HUES48 (cell line): Measurements from ENCODE around the gene BCAS3.
"Not testable (repeated sequence)": the region's sequence is repeated elsewhere in the genome, so short reads cannot be mapped to it uniquely, and the experiment has no call there.

Experiments used
- H3K27ac ChIP-seq: one replicate; pipeline ENCODE4 v1.7.0; 2013; ENCODE audit warnings: low read depth, low read length, inconsistent platforms
- H3K27me3 ChIP-seq: 2 replicates; pipeline ENCODE4 v1.6.1; 2013; ENCODE audit warnings: mild to moderate bottlenecking, low read length; ENCODE audit not compliant: control insufficient read depth, insufficient read depth
- H3K36me3 ChIP-seq: 2 replicates; pipeline ENCODE4 v1.6.1; 2013; ENCODE audit warnings: low read length; ENCODE audit not compliant: control insufficient read depth, insufficient read depth
- H3K4me1 ChIP-seq: 2 replicates; pipeline ENCODE4 v1.6.1; 2013; ENCODE audit warnings: mild to moderate bottlenecking, low read length; ENCODE audit not compliant: control insufficient read depth, insufficient read depth
- H3K4me3 ChIP-seq: 2 replicates; pipeline ENCODE4 v1.5.1; 2013; ENCODE audit warnings: mild to moderate bottlenecking, low read depth, low read length
- H3K9ac ChIP-seq: 2 replicates; pipeline ENCODE4 v1.6.1; 2013; ENCODE audit warnings: mild to moderate bottlenecking, low read depth, low read length, moderate library complexity
- H3K9me3 ChIP-seq: 2 replicates; pipeline ENCODE4 v1.6.1; 2013; ENCODE audit warnings: low read length; ENCODE audit not compliant: control insufficient read depth, insufficient read depth

BCAS3 gene

DNA sequence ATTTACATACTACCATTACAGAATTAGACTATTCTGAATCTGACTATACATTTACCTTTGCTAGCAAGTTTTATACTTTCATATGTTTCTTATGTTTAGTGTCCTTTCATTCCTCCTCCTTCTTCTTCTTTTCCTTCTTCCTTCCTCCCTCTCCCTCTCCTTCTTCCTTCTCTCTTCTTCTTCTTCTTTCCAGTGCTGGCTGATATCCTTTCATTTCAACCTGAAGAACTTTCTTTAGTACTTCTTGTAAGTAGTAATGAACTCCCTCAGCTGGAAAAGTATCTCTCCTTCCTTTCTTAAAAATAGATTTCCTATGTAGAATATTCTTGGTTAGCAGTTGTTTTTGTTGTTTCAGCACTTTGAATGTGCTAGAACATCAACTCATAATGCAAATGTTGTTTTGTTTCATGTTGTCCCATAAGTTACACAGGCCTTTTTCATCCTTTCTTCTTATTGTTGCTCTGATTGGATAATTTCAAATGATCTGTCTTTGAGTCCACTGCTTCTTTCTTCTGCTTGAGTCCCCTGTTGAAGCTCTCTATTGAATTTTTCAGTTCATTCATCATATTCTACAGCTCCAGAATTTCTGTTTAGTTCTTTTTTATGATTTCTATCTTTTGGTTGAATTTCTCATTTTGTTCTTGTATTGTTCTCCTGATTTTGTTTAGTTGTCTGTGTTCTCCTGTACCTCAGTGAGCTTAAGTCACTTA lies 759.5 kb downstream of the BCAS3 start:
- Histone ChIP-seq H3K9ac (no peak overlapping the region), H3K27ac (no peak overlapping the region), H3K9me3 (no peaks in the 10 kb centered on the region), H3K27me3 (no peaks in the 10 kb centered on the region), H3K4me1 (no peaks in the 10 kb centered on the region), H3K4me3 (no peak overlapping the region), H3K36me3 (no peaks in the 10 kb centered on the region)

GRCh38 chr17:61440697-61441096 lies 763.0 kb downstream of the BCAS3 start:
- H3K9ac ChIP-seq: no peak overlapping the region
- no peaks in the 10 kb centered on the region for H3K9me3 ChIP-seq
- 0 out of 2 replicates have a peak, but pooled peaks cover 4% of the 10 kb centered on the region for H3K4me1 ChIP-seq
- H3K36me3 ChIP-seq: no peaks in the 10 kb centered on the region
- no peak overlapping the region for H3K27ac ChIP-seq
- H3K27me3 ChIP-seq: peaks cover 6% of the 10 kb centered on the region; the same call in 1 of the 2 replicates
- H3K4me3 ChIP-seq: no peak overlapping the region

DNA sequence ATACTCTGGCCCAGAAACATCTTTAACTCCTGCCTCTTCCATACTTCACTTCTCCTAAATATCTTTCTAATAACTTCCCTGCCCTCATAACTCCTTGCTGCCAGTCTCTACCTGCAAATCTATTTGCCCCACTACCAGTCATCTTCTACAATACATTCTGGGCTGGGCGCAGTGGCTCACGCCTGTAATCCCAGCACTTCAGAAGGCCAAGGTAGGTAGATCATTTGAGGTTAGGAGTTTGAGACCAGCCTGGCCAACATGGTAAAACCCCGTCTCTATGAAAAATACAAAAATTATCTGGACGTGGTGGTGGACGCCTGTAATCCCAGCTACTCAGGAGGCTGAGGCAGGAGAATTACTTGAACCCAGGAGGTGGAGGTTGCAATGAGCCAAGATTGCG lies 763.9 kb downstream of the BCAS3 start:
- not testable (repeated sequence) for H3K36me3 ChIP-seq, H3K4me3 ChIP-seq, H3K27me3 ChIP-seq, H3K4me1 ChIP-seq, H3K9ac ChIP-seq, H3K27ac ChIP-seq, H3K9me3 ChIP-seq

- Histone ChIP-seq H3K4me3 (no peak overlapping the region), H3K9me3 (no peaks in the 10 kb centered on the region), H3K36me3 (no peaks in the 10 kb centered on the region), H3K9ac (no peak overlapping the region), H3K4me1 (0 out of 2 replicates have a peak, but pooled peaks cover 8% of the 10 kb centered on the region), H3K27ac (peak overlapping the region; percentile 24), H3K27me3 (peaks cover 17% of the 10 kb centered on the region)
Measured at GRCh38 chr17:61442136-61442775, 764.6 kb downstream of the BCAS3 start.
